HepG2 (cell line): ENCODE results near the gene CAPN15. TPM values are rescaled to one million over a fixed set of nuclear protein-coding genes. Genes with fewer than 3 reads are reported as not detected.
A peak's percentile ranks its signal among the peaks of the same experiment; 100 is the strongest.

Source experiments
- DPF2 ChIP-seq: sonication (generic); formaldehyde crosslinking; IDR thresholded peaks from 2 replicates; pipeline ENCODE4 v1.4.0; 2020; ENCODE audit warnings: mild to moderate bottlenecking, low read depth, missing genetic modification reagents, borderline replicate concordance
- HBP1 ChIP-seq: IDR thresholded peaks from 2 replicates; pipeline ENCODE4 v1.6.1; 2016; ENCODE audit warnings: low read depth, control low read depth
- HINFP ChIP-seq: sonication (generic); formaldehyde crosslinking; IDR thresholded peaks from 2 replicates; pipeline ENCODE4 v1.4.0; 2020; ENCODE audit warnings: low read depth, mild to moderate bottlenecking, missing genetic modification reagents
- KAT7 ChIP-seq: IDR thresholded peaks from 2 replicates; pipeline ENCODE4 v1.6.1; 2018; ENCODE audit warnings: borderline replicate concordance, missing compliant biosample characterization
- MAZ ChIP-seq, 2 experiments: sonication (generic) in 1 of 2; formaldehyde crosslinking in 1 of 2; IDR thresholded peaks; 2 replicates each; pipeline versions ENCODE4 v1.5.0 to v1.6.1; 2012 to 2020; ENCODE audit warnings: low read depth in 2 of 2, mild to moderate bottlenecking in 2 of 2, borderline replicate concordance in 1 of 2, improper control_type of control experiment in 1 of 2, low read length in 1 of 2, missing genetic modification reagents in 1 of 2, moderate library complexity in 1 of 2
- NFKBIZ ChIP-seq: IDR thresholded peaks from 2 replicates; pipeline ENCODE4 v1.6.1; 2018; ENCODE audit warnings: missing genetic modification reagents, missing compliant biosample characterization
- RFX1 ChIP-seq: fragments of 450-650 bp; IDR thresholded peaks from 2 replicates; pipeline ENCODE4 v1.6.1; 2017
- SIN3B ChIP-seq: fragments of 150-350 bp; IDR thresholded peaks from 2 replicates; pipeline ENCODE4 v1.6.1; 2014; ENCODE audit warnings: low read length
- THAP11 ChIP-seq: IDR thresholded peaks from 2 replicates; pipeline ENCODE4 v1.6.1; 2016; ENCODE audit warnings: missing biosample characterization, missing genetic modification reagents
- ZFP91 ChIP-seq: sonication (generic); formaldehyde crosslinking; IDR thresholded peaks from 2 replicates; pipeline ENCODE4 v1.9.0; 2022; ENCODE audit warnings: missing genetic modification reagents, mild to moderate bottlenecking, borderline replicate concordance
- ZNF18 ChIP-seq: sonication (generic); formaldehyde crosslinking; IDR thresholded peaks from 2 replicates; pipeline ENCODE4 v1.8.0; 2022; ENCODE audit warnings: mild to moderate bottlenecking, missing genetic modification reagents; ENCODE audit not compliant: insufficient replicate concordance
- ZNF687 ChIP-seq: sonication (generic); formaldehyde crosslinking; IDR thresholded peaks from 2 replicates; pipeline ENCODE4 v1.5.1; 2020; ENCODE audit warnings: mild to moderate bottlenecking, missing genetic modification reagents, moderate library complexity
- ZNF724P ChIP-seq: sonication (generic); formaldehyde crosslinking; IDR thresholded peaks from 2 replicates; pipeline ENCODE4 v1.8.0; 2022; ENCODE audit warnings: missing genetic modification reagents, borderline replicate concordance
- polyA plus RNA-seq, 8 experiments: library from polyadenylated mRNA; depleted of rRNA in 3 of 8; stranded (reverse) in 7 of 8; unstranded in 1 of 8; fragments of >200 nt; fragmentation: Illumina TruSeq in 4 of 8; extraction: Trizol in 4 of 8; gene quantifications; 2 replicates each; pipeline versions ENCODE4 v1.2.1 to v1.2.3, GENCODE V29; 2011 to 2016; ENCODE audit warnings: low read depth in 4 of 8, missing spikeins in 1 of 8, mixed read lengths in 1 of 8; ENCODE audit not compliant: insufficient read depth in 1 of 8
- total RNA-seq, 5 experiments: library from RNA; depleted of rRNA; stranded (reverse); fragments of >200 nt; fragmentation: Illumina TruSeq; extraction: Trizol; gene quantifications; 2 replicates each; pipeline ENCODE4 v1.2.3, GENCODE V29; 2016; ENCODE audit warnings: low read depth in 1 of 5

The CAPN15 gene
- total and polyA plus RNA-seq, 2 of the 13 experiments (the other 11 are each of a cell fraction or from before 2014, with no cell fraction given) = 14.9 to 24.5 TPM

- TF ChIP-seq THAP11 (CRISPR knock-in tag) = 0 out of 2 replicates have a peak, but pooled peaks have one; percentile 31
- TF ChIP-seq NFKBIZ (CRISPR knock-in tag) = no peak
- 0 out of 2 replicates have a peak, but pooled peaks have one; percentile 29 for TF ChIP-seq ZFP91 (CRISPR knock-in tag)
- no peak for TF ChIP-seq RFX1
- TF ChIP-seq ZNF687 (CRISPR knock-in tag) = 0 out of 2 replicates have a peak, but pooled peaks have one; percentile 12
- no peak for TF ChIP-seq KAT7 (CRISPR knock-in tag)
- no peak for TF ChIP-seq ZNF18 (CRISPR knock-in tag)
- no peak for TF ChIP-seq MAZ (IDR thresholded peaks at IDR 0.05; ENCODE audit: borderline replicate concordance, low read depth, low read length)
- no peak for TF ChIP-seq MAZ (CRISPR knock-in tag; IDR thresholded peaks at IDR 0.05; ENCODE audit: low read depth)
- TF ChIP-seq ZNF724P (CRISPR knock-in tag) = no peak
- no peak for TF ChIP-seq DPF2 (CRISPR knock-in tag)
- TF ChIP-seq HBP1 (CRISPR knock-in tag) = no peak
- no peak for TF ChIP-seq SIN3B
- no peak for TF ChIP-seq HINFP (CRISPR knock-in tag)
These were observed 4.3 kb upstream of the CAPN15 start (continued) for GRCh38 chr16:523097-523741.
